GM12878 (cell line): Measurements from ENCODE around the gene LAMB1. TPM values are rescaled to one million over a fixed set of nuclear protein-coding genes. Genes with fewer than 3 reads are reported as not detected.
A peak's percentile ranks its signal among the peaks of the same experiment; 100 is the strongest.

Experiments used
- ATAC-seq: fragments of 200-7000 bp; cut with Tn5 transposase; 3 replicates; pipeline ENCODE4 v1.9.1; 2020; ENCODE audit warnings: mild to moderate bottlenecking, moderate library complexity
- BruUV-seq: library from RNA; stranded (reverse); fragments of 400-500 nt; replicated peaks from 2 replicates; lab custom pipeline; 2021; lab: Mats Ljungman, UMichigan
- CTCF ChIA-PET: fragments of 300-600 bp; sonication (Branson Sonifier 250); formaldehyde crosslinking; extraction: SDS; loops from one replicate; lab custom pipeline; 2021; ENCODE audit warnings: inconsistent platforms; lab: Yijun Ruan, JAX
- POLR2A ChIA-PET: fragments of 350-600 bp; formaldehyde crosslinking; extraction: SDS; loops from one replicate; lab custom pipeline; 2021; ENCODE audit warnings: inconsistent platforms; lab: Charles Lee
- RAD21 ChIA-PET: fragments of 300-600 bp; sonication (Branson Sonifier 250); formaldehyde crosslinking; loops from one replicate; lab custom pipeline; 2023; ENCODE audit warnings: antibody characterized with exemption; ENCODE audit not compliant: unreplicated experiment; lab: Charles Lee
- SMC1A ChIA-PET: fragments of 300-600 bp; sonication (Branson Sonifier 250); formaldehyde crosslinking; loops from one replicate; lab custom pipeline; 2023; ENCODE audit not compliant: unreplicated experiment, uncharacterized antibody; lab: Charles Lee
- DNase-seq: peaks from one replicate; pipeline ENCODE4 v3.0.0-alpha.2; 2011; ENCODE audit warnings: low read depth, low spot score
- FAIRE-seq: peaks from 3 replicates; lab custom pipeline; 2011; peaks lifted over from hg19 to GRCh38; lab: Jason Lieb, UNC
- H2AFZ ChIP-seq: 2 replicates; pipeline ENCODE4 v1.6.0; 2011; ENCODE audit warnings: low read depth, low read length, control low read depth; ENCODE audit not compliant: control insufficient read depth
- H3K27ac ChIP-seq: 2 replicates; pipeline ENCODE4 v1.5.1; 2011; ENCODE audit warnings: control low read depth; ENCODE audit not compliant: control insufficient read depth, insufficient read depth
- H3K27me3 ChIP-seq, 2 experiments: replicated peaks in 1 of 2; 2 replicates each; pipeline versions ENCODE4 v1.6.0 to v1.6.1; 2011; ENCODE audit warnings: low read length in 1 of 2; ENCODE audit not compliant: control insufficient read depth in 2 of 2, insufficient read depth in 2 of 2
- H3K36me3 ChIP-seq, 2 experiments: 2 replicates each; pipeline ENCODE4 v1.5.1; 2011; ENCODE audit warnings: low read length in 1 of 2; ENCODE audit not compliant: control insufficient read depth in 2 of 2, insufficient read depth in 2 of 2
- H3K4me1 ChIP-seq: 2 replicates; pipeline ENCODE4 v1.6.1; 2011; ENCODE audit warnings: mild to moderate bottlenecking, low read length, moderate library complexity, mixed read lengths; ENCODE audit not compliant: control insufficient read depth, insufficient read depth
- H3K4me2 ChIP-seq: 2 replicates; pipeline ENCODE4 v1.6.0; 2011; ENCODE audit warnings: control low read depth; ENCODE audit not compliant: control insufficient read depth, insufficient read depth
- H3K4me3 ChIP-seq: fragments of 200-600 bp; sonication (generic); 2 replicates; pipeline ENCODE4 v1.5.1; 2016
- H3K79me2 ChIP-seq: 2 replicates; pipeline ENCODE4 v1.6.0; 2011; ENCODE audit warnings: low read length; ENCODE audit not compliant: control insufficient read depth, insufficient read depth
- H3K9ac ChIP-seq: 2 replicates; pipeline ENCODE4 v1.8.0; 2011; ENCODE audit warnings: low read length, control low read depth, mixed read lengths; ENCODE audit not compliant: control insufficient read depth, insufficient read depth
- H3K9me3 ChIP-seq: replicated peaks from 3 replicates; pipeline ENCODE4 v1.5.1; 2011; ENCODE audit warnings: mild to moderate bottlenecking, low read length; ENCODE audit not compliant: control insufficient read depth, insufficient read depth
- H4K20me1 ChIP-seq: 2 replicates; pipeline ENCODE4 v1.6.0; 2011; ENCODE audit not compliant: control insufficient read depth, insufficient read depth
- CBFB ChIP-seq: IDR thresholded peaks from 2 replicates; pipeline ENCODE4 v1.6.1; 2016; ENCODE audit warnings: antibody characterized with exemption, low read depth
- CHD4 ChIP-seq: fragments of 200-600 bp; sonication (generic); IDR thresholded peaks from 2 replicates; pipeline ENCODE4 v1.6.1; 2016; ENCODE audit warnings: mild to moderate bottlenecking
- CREM ChIP-seq: IDR thresholded peaks from 2 replicates; pipeline ENCODE4 v1.6.1; 2014; ENCODE audit warnings: antibody characterized with exemption, low read depth
- EED ChIP-seq: sonication (generic); IDR thresholded peaks from 2 replicates; pipeline ENCODE4 v1.6.1; 2016; ENCODE audit warnings: antibody characterized with exemption, low read depth
- EP300 ChIP-seq, 2 experiments: fragments of 150-350 bp in 1 of 2; IDR thresholded peaks; 2 replicates each; pipeline ENCODE4 v1.6.1; 2011 to 2012; ENCODE audit warnings: low read depth in 2 of 2, low read length in 2 of 2, borderline replicate concordance in 1 of 2, improper control_type of control experiment in 1 of 2, inconsistent platforms in 1 of 2; ENCODE audit not compliant: control insufficient read depth in 1 of 2
- ESRRA ChIP-seq: IDR thresholded peaks from 2 replicates; pipeline ENCODE4 v1.6.1; 2012; ENCODE audit warnings: mild to moderate bottlenecking, low read length, improper control_type of control experiment
- NBN ChIP-seq: fragments of 450-650 bp; IDR thresholded peaks from 2 replicates; pipeline ENCODE4 v1.6.1; 2016
- POLR2AphosphoS5 ChIP-seq: IDR thresholded peaks from 2 replicates; pipeline ENCODE4 v1.6.1; 2011; ENCODE audit warnings: mild to moderate bottlenecking, low read length, inconsistent platforms
- RAD21 ChIP-seq: IDR thresholded peaks from 2 replicates; pipeline ENCODE4 v1.6.1; 2011; ENCODE audit warnings: mild to moderate bottlenecking, low read depth, low read length, moderate library complexity; ENCODE audit not compliant: insufficient read depth
- SIX5 ChIP-seq: IDR thresholded peaks from 2 replicates; pipeline ENCODE4 v1.6.1; 2011; ENCODE audit warnings: mild to moderate bottlenecking, low read depth, low read length, moderate library complexity; ENCODE audit not compliant: severe bottlenecking
- TCF7 ChIP-seq: IDR thresholded peaks from 2 replicates; pipeline ENCODE4 v1.6.1; 2014; ENCODE audit warnings: antibody characterized with exemption, borderline replicate concordance
- WGBS: methylation state at CpG from one replicate; pipeline ENCODE4 v1.1.6; 2016; ENCODE audit warnings: low lambda C conversion rate; ENCODE audit not compliant: insufficient replicate concordance, insufficient coverage; ENCODE audit errors: missing lambda C conversion rate; 5-methylcytosine and 5-hydroxymethylcytosine counted together
- in situ Hi-C: fragments of 300-500 bp; cut with MboI; formaldehyde crosslinking; loops from 9 replicates; pipeline ENCODE4 v1.14.3; 2018; ENCODE audit warnings: mixed read lengths
- intact Hi-C: fragments of 100-400 bp; cut with micrococcal nuclease; formaldehyde crosslinking; loops from one replicate; pipeline ENCODE4 v1.14.2; 2022; ENCODE audit not compliant: unreplicated experiment
- polyA plus RNA-seq, 11 experiments: library from polyadenylated mRNA; depleted of rRNA in 4 of 11; unstranded in 6 of 11; stranded (reverse) in 5 of 11; fragments of >200 nt; fragmentation: Nextera tagmentation in 4 of 11; fragmentation: Illumina TruSeq in 1 of 11; extraction: Ambion mirVana in 4 of 11; extraction: Trizol in 1 of 11; gene quantifications; 1 replicate in 1 of 11; 2 replicates in 10 of 11; pipeline versions ENCODE4 v1.2.1 to v1.2.3, GENCODE V29; 2011 to 2016; ENCODE audit warnings: inconsistent platforms in 2 of 11, missing spikeins in 2 of 11, low read depth in 1 of 11
- total RNA-seq, 4 experiments: library from RNA; depleted of rRNA in 3 of 4; stranded (reverse); fragments of >200 nt in 3 of 4; fragmentation: Illumina TruSeq in 1 of 4; extraction: Trizol in 1 of 4; gene quantifications; 2 replicates each; pipeline versions ENCODE4 v1.2.1 to v1.2.3, GENCODE V29; 2013 to 2021
- TF ChIP-seq, protein P1 (sequence below): fragments of 450-650 bp; formaldehyde crosslinking; IDR thresholded peaks from 2 replicates; pipeline ENCODE4 v1.4.0; 2022; ENCODE audit warnings: mild to moderate bottlenecking, moderate library complexity
- TF ChIP-seq, protein P2 (sequence below): IDR thresholded peaks from 2 replicates; pipeline ENCODE4 v1.6.1; 2011; ENCODE audit warnings: low read depth, low read length, improper control_type of control experiment, borderline replicate concordance
- TF ChIP-seq, protein P3 (sequence below): fragments of 450-650 bp; IDR thresholded peaks from 2 replicates; pipeline ENCODE4 v1.6.1; 2017; ENCODE audit warnings: mild to moderate bottlenecking, moderate library complexity
- TF ChIP-seq, protein P4 (sequence below): IDR thresholded peaks from 2 replicates; pipeline ENCODE4 v1.6.1; 2011; ENCODE audit warnings: low read depth, mild to moderate bottlenecking, low read length, moderate library complexity, borderline replicate concordance; ENCODE audit errors: extremely low read depth

LAMB1 gene
- total and polyA plus RNA-seq, 10 of the 15 experiments (the other 5 are each of a cell fraction or from before 2014, with no cell fraction given) = 0.05 to 2.2 (median 1.2) TPM; not detected in 4

DNA sequence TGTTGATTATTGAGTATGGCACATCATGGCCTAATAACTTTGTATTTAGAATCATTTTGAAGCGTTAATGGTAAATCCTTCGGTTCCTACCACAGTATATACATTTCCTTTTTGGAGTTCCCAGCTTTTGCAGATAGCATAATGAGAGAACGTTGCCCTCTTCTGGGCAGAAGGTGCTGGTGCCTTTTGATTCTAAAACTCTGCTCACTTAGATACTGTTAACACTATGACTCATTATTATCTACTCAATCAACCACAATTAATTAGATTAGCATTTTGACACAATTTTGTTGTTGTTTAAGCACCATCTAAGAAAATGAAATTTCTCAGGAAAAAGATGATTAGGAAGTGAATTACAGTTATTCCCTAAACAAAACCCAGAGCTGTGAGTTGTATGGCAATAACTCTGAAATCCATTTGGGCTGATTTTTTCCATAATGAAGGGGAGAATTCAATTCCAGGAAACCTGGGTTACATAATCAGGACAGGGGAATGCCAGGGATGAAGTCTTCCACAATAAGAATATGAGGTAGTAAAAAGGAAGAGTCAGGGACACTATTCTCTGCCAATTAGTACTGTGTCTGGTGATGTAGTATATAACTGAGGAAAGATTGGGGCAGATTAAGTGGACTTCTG is 123.4 kb downstream of the LAMB1 start:
- Histone ChIP-seq H3K4me3 (no peak overlapping the region), H3K4me2 (no peak overlapping the region; the same call in 1 of the 2 replicates), H3K4me1 (no peaks in the 10 kb centered on the region), H2AFZ (no peak overlapping the region), H3K27ac (no peak overlapping the region), H3K9ac (no peak overlapping the region), H4K20me1 (no peaks in the 10 kb centered on the region), H3K27me3 (no peaks in the 10 kb centered on the region; a peak in 1 of 4 replicates), H3K9me3 (no peaks in the 10 kb centered on the region), H3K79me2 (no peaks in the 10 kb centered on the region), H3K36me3 (no peaks in the 10 kb centered on the region)
- CTCF ChIA-PET = interaction anchor here (0.5 to 3.0 kb wide), 22 partner anchors 8 to 1087 kb away, joined by 3 to 25 read pairs (median 4); partner anchors contain the start of genes CBLL1 and DLD
- peak; percentile 87 for ATAC-seq
- RAD21 ChIA-PET = interaction anchor here (1.1 kb wide), 1 partner anchor 10 kb away, joined by 3 read pairs; no protein-coding TSS in a partner anchor
- in situ Hi-C loops (loop anchor here (10.0 kb wide), 1 partner anchor 1085 kb away; no protein-coding TSS in a partner anchor), intact Hi-C loops (loop anchor here (1.0 to 5.0 kb wide), 5 partner anchors 268 to 1087 kb away; no protein-coding TSS in a partner anchor)
- 0% methylated on average over 3 of the region's 3 CpGs for WGBS
- DNase-seq = no peak
- no TSS peak for BruUV-seq
- POLR2A ChIA-PET = no interaction called here
- no peak for FAIRE-seq
- SMC1A ChIA-PET = interaction anchor here (0.6 to 2.5 kb wide), 7 partner anchors 7 to 267 kb away, joined by 3 to 15 read pairs (median 4); no protein-coding TSS in a partner anchor
- peak; percentile 68 for TF ChIP-seq RAD21
- no peak for TF ChIP-seq EED
- no peak for TF ChIP-seq ESRRA
- TF ChIP-seq, protein P1, sequence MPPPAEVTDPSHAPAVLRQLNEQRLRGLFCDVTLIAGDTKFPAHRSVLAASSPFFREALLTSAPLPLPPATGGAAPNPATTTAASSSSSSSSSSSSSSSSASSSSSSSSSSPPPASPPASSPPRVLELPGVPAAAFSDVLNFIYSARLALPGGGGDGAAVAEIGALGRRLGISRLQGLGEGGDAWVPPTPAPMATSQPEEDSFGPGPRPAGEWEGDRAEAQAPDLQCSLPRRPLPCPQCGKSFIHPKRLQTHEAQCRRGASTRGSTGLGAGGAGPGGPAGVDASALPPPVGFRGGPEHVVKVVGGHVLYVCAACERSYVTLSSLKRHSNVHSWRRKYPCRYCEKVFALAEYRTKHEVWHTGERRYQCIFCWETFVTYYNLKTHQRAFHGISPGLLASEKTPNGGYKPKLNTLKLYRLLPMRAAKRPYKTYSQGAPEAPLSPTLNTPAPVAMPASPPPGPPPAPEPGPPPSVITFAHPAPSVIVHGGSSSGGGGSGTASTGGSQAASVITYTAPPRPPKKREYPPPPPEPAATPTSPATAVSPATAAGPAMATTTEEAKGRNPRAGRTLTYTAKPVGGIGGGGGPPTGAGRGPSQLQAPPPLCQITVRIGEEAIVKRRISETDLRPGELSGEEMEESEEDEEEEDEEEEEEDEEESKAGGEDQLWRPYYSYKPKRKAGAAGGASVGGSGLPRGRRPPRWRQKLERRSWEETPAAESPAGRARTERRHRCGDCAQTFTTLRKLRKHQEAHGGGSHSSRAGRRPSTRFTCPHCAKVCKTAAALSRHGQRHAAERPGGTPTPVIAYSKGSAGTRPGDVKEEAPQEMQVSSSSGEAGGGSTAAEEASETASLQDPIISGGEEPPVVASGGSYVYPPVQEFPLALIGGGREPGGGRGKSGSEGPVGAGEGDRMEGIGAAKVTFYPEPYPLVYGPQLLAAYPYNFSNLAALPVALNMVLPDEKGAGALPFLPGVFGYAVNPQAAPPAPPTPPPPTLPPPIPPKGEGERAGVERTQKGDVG (CRISPR knock-in tag) = no peak
- TF ChIP-seq, protein P2, sequence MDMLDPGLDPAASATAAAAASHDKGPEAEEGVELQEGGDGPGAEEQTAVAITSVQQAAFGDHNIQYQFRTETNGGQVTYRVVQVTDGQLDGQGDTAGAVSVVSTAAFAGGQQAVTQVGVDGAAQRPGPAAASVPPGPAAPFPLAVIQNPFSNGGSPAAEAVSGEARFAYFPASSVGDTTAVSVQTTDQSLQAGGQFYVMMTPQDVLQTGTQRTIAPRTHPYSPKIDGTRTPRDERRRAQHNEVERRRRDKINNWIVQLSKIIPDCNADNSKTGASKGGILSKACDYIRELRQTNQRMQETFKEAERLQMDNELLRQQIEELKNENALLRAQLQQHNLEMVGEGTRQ = no peak
- no peak for TF ChIP-seq NBN
- TF ChIP-seq CREM = no peak
- TF ChIP-seq, protein P3, sequence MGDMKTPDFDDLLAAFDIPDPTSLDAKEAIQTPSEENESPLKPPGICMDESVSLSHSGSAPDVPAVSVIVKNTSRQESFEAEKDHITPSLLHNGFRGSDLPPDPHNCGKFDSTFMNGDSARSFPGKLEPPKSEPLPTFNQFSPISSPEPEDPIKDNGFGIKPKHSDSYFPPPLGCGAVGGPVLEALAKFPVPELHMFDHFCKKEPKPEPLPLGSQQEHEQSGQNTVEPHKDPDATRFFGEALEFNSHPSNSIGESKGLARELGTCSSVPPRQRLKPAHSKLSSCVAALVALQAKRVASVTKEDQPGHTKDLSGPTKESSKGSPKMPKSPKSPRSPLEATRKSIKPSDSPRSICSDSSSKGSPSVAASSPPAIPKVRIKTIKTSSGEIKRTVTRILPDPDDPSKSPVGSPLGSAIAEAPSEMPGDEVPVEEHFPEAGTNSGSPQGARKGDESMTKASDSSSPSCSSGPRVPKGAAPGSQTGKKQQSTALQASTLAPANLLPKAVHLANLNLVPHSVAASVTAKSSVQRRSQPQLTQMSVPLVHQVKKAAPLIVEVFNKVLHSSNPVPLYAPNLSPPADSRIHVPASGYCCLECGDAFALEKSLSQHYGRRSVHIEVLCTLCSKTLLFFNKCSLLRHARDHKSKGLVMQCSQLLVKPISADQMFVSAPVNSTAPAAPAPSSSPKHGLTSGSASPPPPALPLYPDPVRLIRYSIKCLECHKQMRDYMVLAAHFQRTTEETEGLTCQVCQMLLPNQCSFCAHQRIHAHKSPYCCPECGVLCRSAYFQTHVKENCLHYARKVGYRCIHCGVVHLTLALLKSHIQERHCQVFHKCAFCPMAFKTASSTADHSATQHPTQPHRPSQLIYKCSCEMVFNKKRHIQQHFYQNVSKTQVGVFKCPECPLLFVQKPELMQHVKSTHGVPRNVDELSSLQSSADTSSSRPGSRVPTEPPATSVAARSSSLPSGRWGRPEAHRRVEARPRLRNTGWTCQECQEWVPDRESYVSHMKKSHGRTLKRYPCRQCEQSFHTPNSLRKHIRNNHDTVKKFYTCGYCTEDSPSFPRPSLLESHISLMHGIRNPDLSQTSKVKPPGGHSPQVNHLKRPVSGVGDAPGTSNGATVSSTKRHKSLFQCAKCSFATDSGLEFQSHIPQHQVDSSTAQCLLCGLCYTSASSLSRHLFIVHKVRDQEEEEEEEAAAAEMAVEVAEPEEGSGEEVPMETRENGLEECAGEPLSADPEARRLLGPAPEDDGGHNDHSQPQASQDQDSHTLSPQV = 0 out of 2 replicates have a peak, but pooled peaks have one; percentile 29
- no peak for TF ChIP-seq CBFB
- TF ChIP-seq POLR2AphosphoS5 = no peak
- no peak for TF ChIP-seq EP300 (IDR thresholded peaks at IDR 0.05; ENCODE audit: borderline replicate concordance in 1 of 2, control insufficient read depth in 1 of 2, low read depth in 2 of 2, low read length in 2 of 2)
- TF ChIP-seq SIX5 = no peak
- TF ChIP-seq TCF7 = no peak
- TF ChIP-seq, protein P4, sequence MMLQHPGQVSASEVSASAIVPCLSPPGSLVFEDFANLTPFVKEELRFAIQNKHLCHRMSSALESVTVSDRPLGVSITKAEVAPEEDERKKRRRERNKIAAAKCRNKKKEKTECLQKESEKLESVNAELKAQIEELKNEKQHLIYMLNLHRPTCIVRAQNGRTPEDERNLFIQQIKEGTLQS = no peak
- TF ChIP-seq CHD4 = no peak
